Glomerular visceral epithelial cell (primary cell): ENCODE results near the gene ARID3A.
"Not testable (repeated sequence)": the region's sequence is repeated elsewhere in the genome, so short reads cannot be mapped to it uniquely, and the experiment has no call there.

Experiments
- DNase-seq: peaks from one replicate; pipeline ENCODE4 v3.0.0-alpha.2; 2016; ENCODE audit errors: extremely low spot score

ARID3A gene

GRCh38 chr19:945401-946252 lies 19.8 kb downstream of the ARID3A start:
- no peak for DNase-seq

- DNase-seq: no peak
Measured at GRCh38 chr19:947090-947706, 21.4 kb downstream of the ARID3A start.

GRCh38 chr19:947707-948539 lies 22.1 kb downstream of the ARID3A start:
- DNase-seq: no peak

- DNase-seq: no peak
Measured at GRCh38 chr19:948842-949496, 23.1 kb downstream of the ARID3A start.

GRCh38 chr19:950352-951066 lies 24.7 kb downstream of the ARID3A start:
- DNase-seq: no peak

GRCh38 chr19:952049-952679 lies 26.3 kb downstream of the ARID3A start:
- no peak for DNase-seq

GRCh38 chr19:952680-953444 lies 27.0 kb downstream of the ARID3A start:
- no peak for DNase-seq

- DNase-seq: no peak
Measured at GRCh38 chr19:953445-954271, 27.8 kb downstream of the ARID3A start.

- no peak for DNase-seq
Measured at GRCh38 chr19:954272-954671, 28.4 kb downstream of the ARID3A start.

GRCh38 chr19:954672-955494 lies 29.0 kb downstream of the ARID3A start:
- no peak for DNase-seq

- no peak for DNase-seq
Measured at GRCh38 chr19:955803-956765, 30.2 kb downstream of the ARID3A start.

- no peak for DNase-seq
Measured at GRCh38 chr19:956766-957440, 31.1 kb downstream of the ARID3A start.

- DNase-seq: not testable (repeated sequence)
Measured at GRCh38 chr19:957578-957977, 31.7 kb downstream of the ARID3A start.

- DNase-seq: no peak
Measured at GRCh38 chr19:958967-959855, 33.4 kb downstream of the ARID3A start.

GRCh38 chr19:960020-960419 lies 34.2 kb downstream of the ARID3A start:
- DNase-seq: no peak

- DNase-seq: no peak
Measured at GRCh38 chr19:960601-960938, 34.7 kb downstream of the ARID3A start.
